B cell (primary cell): ENCODE results near the gene FGD4. TPM values are rescaled to one million over a fixed set of nuclear protein-coding genes. Genes with fewer than 3 reads are reported as not detected.

Experiments
- ATAC-seq: fragments of 200-7000 bp; cut with Tn5 transposase; one replicate; pipeline ENCODE4 v1.10.0; 2021; ENCODE audit warnings: low read depth, mild to moderate bottlenecking, moderate number of reproducible peaks, moderate library complexity
- CTCF ChIA-PET: fragments of 350-600 bp; sonication (Branson Sonifier 250); formaldehyde crosslinking; loops from one replicate; lab custom pipeline; 2021; ENCODE audit warnings: antibody characterized with exemption, inconsistent platforms; lab: Charles Lee
- POLR2A ChIA-PET: fragments of 350-600 bp; sonication (Branson Sonifier 250); formaldehyde crosslinking; loops from one replicate; lab custom pipeline; 2021; ENCODE audit warnings: antibody characterized with exemption; lab: Charles Lee
- DNase-seq: peaks from one replicate; pipeline ENCODE4 v3.0.0; 2013
- H2AFZ ChIP-seq: 2 replicates; pipeline ENCODE4 v1.6.1; 2012; ENCODE audit warnings: mild to moderate bottlenecking, low read depth, low read length; ENCODE audit not compliant: insufficient read depth, poor library complexity, severe bottlenecking
- H3K27ac ChIP-seq, 2 donors: 1 replicate in 1 of 2; 2 replicates in 1 of 2; pipeline ENCODE4 v1.5.1; 2012 to 2013; ENCODE audit warnings: low read length in 2 of 2, mild to moderate bottlenecking in 2 of 2, moderate library complexity in 1 of 2
- H3K27me3 ChIP-seq, 4 experiments: fragments of 200-600 bp in 1 of 4; sonication (generic) in 1 of 4; replicated peaks in 1 of 4; 1 replicate in 2 of 4; 2 replicates in 2 of 4; pipeline versions ENCODE4 v1.6.1 to v1.7.0; 2013 to 2016; ENCODE audit warnings: low read length in 3 of 4, mild to moderate bottlenecking in 2 of 4, mixed read lengths in 1 of 4, moderate library complexity in 1 of 4; ENCODE audit not compliant: insufficient read depth in 4 of 4, control insufficient read depth in 3 of 4; ENCODE audit errors: control extremely low read depth in 1 of 4
- H3K36me3 ChIP-seq, 2 experiments: replicated peaks in 1 of 2; 1 replicate in 1 of 2; 2 replicates in 1 of 2; pipeline versions ENCODE4 v1.6.1 to v1.7.1; 2013; ENCODE audit warnings: low read length in 1 of 2; ENCODE audit not compliant: insufficient read depth in 2 of 2, control insufficient read depth in 1 of 2; ENCODE audit errors: control extremely low read depth in 1 of 2, extremely low read depth in 1 of 2
- H3K4me1 ChIP-seq, 2 donors: fragments of 200-600 bp in 1 of 2; sonication (generic) in 1 of 2; 1 replicate in 1 of 2; 2 replicates in 1 of 2; pipeline versions ENCODE4 v1.5.1 to v1.6.1; 2013 to 2017; ENCODE audit warnings: low read length in 2 of 2; ENCODE audit not compliant: control insufficient read depth in 2 of 2, insufficient read depth in 2 of 2
- H3K4me2 ChIP-seq: replicated peaks from 2 replicates; pipeline ENCODE3; 2012; ENCODE audit warnings: mild to moderate bottlenecking, low read depth, low read length; ENCODE audit not compliant: poor library complexity, severe bottlenecking
- H3K4me3 ChIP-seq, 5 experiments: fragments of 200-600 bp in 1 of 5; sonication (generic) in 1 of 5; 1 replicate in 3 of 5; 2 replicates in 2 of 5; pipeline versions ENCODE4 v1.5.1 to v1.7.0; 2011 to 2016; ENCODE audit warnings: low read length in 4 of 5, mild to moderate bottlenecking in 4 of 5, low read depth in 2 of 5, control low read depth in 1 of 5, moderate library complexity in 1 of 5; ENCODE audit not compliant: insufficient read depth in 1 of 5; ENCODE audit errors: control extremely low read depth in 1 of 5, extremely low read depth in 1 of 5
- H3K79me2 ChIP-seq: fragments of 200-600 bp; sonication (generic); one replicate; pipeline ENCODE4 v1.6.0; 2016; ENCODE audit warnings: low read length; ENCODE audit not compliant: control insufficient read depth, insufficient read depth
- H3K9ac ChIP-seq: fragments of 200-600 bp; sonication (generic); 2 replicates; pipeline ENCODE4 v1.6.1; 2017; ENCODE audit warnings: mild to moderate bottlenecking, low read length, moderate library complexity
- H3K9me3 ChIP-seq, 3 donors: one replicate each; pipeline versions ENCODE4 v1.6.1 to v1.7.1; 2013; ENCODE audit warnings: low read length in 2 of 3; ENCODE audit not compliant: control insufficient read depth in 2 of 3, insufficient read depth in 1 of 3; ENCODE audit errors: control extremely low read depth in 1 of 3
- H4K20me1 ChIP-seq: 2 replicates; pipeline ENCODE4 v1.6.0; 2012; ENCODE audit warnings: mild to moderate bottlenecking, low read length; ENCODE audit not compliant: insufficient read depth, control insufficient read depth, poor library complexity, severe bottlenecking
- H3K27ac Mint-ChIP-seq: one replicate; pipeline ENCODE4 v1.8.0; 2021; ENCODE audit warnings: mixed read lengths
- H3K27me3 Mint-ChIP-seq: one replicate; pipeline ENCODE4 v1.8.0; 2021; ENCODE audit warnings: mixed read lengths
- H3K4me1 Mint-ChIP-seq: one replicate; pipeline ENCODE4 v1.8.0; 2021; ENCODE audit warnings: mixed read lengths
- H3K4me3 Mint-ChIP-seq: one replicate; pipeline ENCODE4 v1.8.0; 2021; ENCODE audit warnings: mixed read lengths
- H3K9me3 Mint-ChIP-seq: one replicate; pipeline ENCODE4 v1.8.0; 2022; ENCODE audit warnings: mixed read lengths; ENCODE audit not compliant: insufficient read depth
- CTCF ChIP-seq: fragments of 200-600 bp; IDR thresholded peaks from one replicate; pipeline ENCODE4 v1.8.0; 2022; ENCODE audit warnings: antibody characterized with exemption, mild to moderate bottlenecking
- EZH2 ChIP-seq: IDR thresholded peaks from 2 replicates; pipeline ENCODE4 v1.6.1; 2012; ENCODE audit warnings: borderline replicate concordance, low read depth, mild to moderate bottlenecking, moderate library complexity, low read length; ENCODE audit not compliant: insufficient read depth, poor library complexity, severe bottlenecking
- WGBS: methylation state at CpG from one replicate; pipeline ENCODE4 v1.1.5; 2013; ENCODE audit warnings: missing lambda C conversion rate; ENCODE audit not compliant: insufficient coverage; 5-methylcytosine and 5-hydroxymethylcytosine counted together
- intact Hi-C: fragments of 100-400 bp; cut with micrococcal nuclease; formaldehyde crosslinking; loops from one replicate; pipeline ENCODE4 v1.10.0; 2022
- polyA plus RNA-seq: library from polyadenylated mRNA; depleted of rRNA; stranded (reverse); fragments of >200 nt; gene quantifications from 2 replicates; pipeline ENCODE4 v1.2.3, GENCODE V29; 2012
- total RNA-seq, 2 donors: library from RNA; stranded (reverse); fragments of 120-200 nt in 1 of 2; gene quantifications; 1 replicate in 1 of 2; 2 replicates in 1 of 2; pipeline versions ENCODE4 v1.2.3 to v1.2.4, GENCODE V29; 2013 to 2022

The FGD4 gene
- total and polyA plus RNA-seq, 2 donors (not counting 1 experiment from before 2014, with no cell fraction given) = 2.1 to 2.8 TPM

- no peak for TF ChIP-seq CTCF
- TF ChIP-seq EZH2 = no peak
- no peaks in the 10 kb centered on the region for H4K20me1 ChIP-seq
- ATAC-seq (no peak), DNase-seq (no peak)
- H3K9ac ChIP-seq = no peak overlapping the region
- H3K27ac ChIP-seq = no peak overlapping the region
- no peaks in the 10 kb centered on the region for H3K27me3 Mint-ChIP-seq
- intact Hi-C loops = loop anchor here (5.0 to 10.0 kb wide), 3 partner anchors 307 to 1850 kb away; partner anchors contain the start of genes DNM1L and YARS2
- H3K27me3 ChIP-seq = no peaks in the 10 kb centered on the region
- no peaks in the 10 kb centered on the region for H3K36me3 ChIP-seq
- ChIA-PET CTCF (interaction anchor here (1.1 to 4.1 kb wide), 4 partner anchors 14 to 714 kb away, joined by 3 to 16 read pairs (median 10); partner anchors contain the start of gene YARS2), POLR2A (interaction anchor here (0.5 kb wide), 1 partner anchor 719 kb away, joined by 3 read pairs; no protein-coding TSS in a partner anchor)
- 100% methylated on average over 3 of the region's 4 CpGs for WGBS
- no peaks in the 10 kb centered on the region for H3K79me2 ChIP-seq
- no peak overlapping the region for H3K27ac Mint-ChIP-seq
- no peak overlapping the region for H2AFZ ChIP-seq
- H3K4me1 ChIP-seq = no peaks in the 10 kb centered on the region
- H3K4me3 Mint-ChIP-seq = no peak overlapping the region
- no peaks in the 10 kb centered on the region for H3K4me1 Mint-ChIP-seq
- no peaks in the 10 kb centered on the region for H3K9me3 Mint-ChIP-seq
- H3K4me2 ChIP-seq = no peak overlapping the region
- H3K9me3 ChIP-seq = no peaks in the 10 kb centered on the region
- H3K4me3 ChIP-seq = no peak overlapping the region
These were observed 32.0 kb upstream of the FGD4 start for GRCh38 chr12:32367381-32367780.

GRCh38 chr12:32369202-32369601 is 30.2 kb upstream of the FGD4 start:
- H3K27me3 ChIP-seq = no peaks in the 10 kb centered on the region
- ATAC-seq (no peak), DNase-seq (no peak)
- no peaks in the 10 kb centered on the region for H3K79me2 ChIP-seq
- intact Hi-C loops = loop anchor here (5.0 to 10.0 kb wide), 3 partner anchors 306 to 1848 kb away; partner anchors contain the start of genes DNM1L and YARS2
- Mint-ChIP-seq H3K27ac (no peak overlapping the region), H3K4me3 (no peak overlapping the region), H3K4me1 (no peaks in the 10 kb centered on the region), H3K27me3 (no peaks in the 10 kb centered on the region), H3K9me3 (no peaks in the 10 kb centered on the region)
- H4K20me1 ChIP-seq = no peaks in the 10 kb centered on the region
- ChIA-PET CTCF (interaction anchor here (0.5 kb wide), 1 partner anchor 1073 kb away, joined by 3 read pairs; no protein-coding TSS in a partner anchor), POLR2A (interaction anchor here (0.7 kb wide), 1 partner anchor 711 kb away, joined by 3 read pairs; no protein-coding TSS in a partner anchor)
- no peak overlapping the region for H2AFZ ChIP-seq
- no peak overlapping the region for H3K4me3 ChIP-seq
- H3K27ac ChIP-seq = no peak overlapping the region
- no peak overlapping the region for H3K9ac ChIP-seq
- H3K36me3 ChIP-seq = no peaks in the 10 kb centered on the region
- H3K9me3 ChIP-seq = no peaks in the 10 kb centered on the region
- WGBS = 80% methylated on average over 3 of the region's 4 CpGs
- no peaks in the 10 kb centered on the region for H3K4me1 ChIP-seq
- H3K4me2 ChIP-seq = no peak overlapping the region
- TF ChIP-seq EZH2 = no peak
